SK-N-MC (cell line): ENCODE data around the gene OSMR.

Experiments
- EZH2 ChIP-seq: fragments of 200-600 bp; sonication (generic); IDR thresholded peaks from one replicate; pipeline ENCODE4 v1.6.1; 2017; ENCODE audit warnings: antibody characterized with exemption
- POLR2AphosphoS5 ChIP-seq: IDR thresholded peaks from 2 replicates; pipeline ENCODE4 v1.6.1; 2012; ENCODE audit warnings: mild to moderate bottlenecking, low read depth, low read length, borderline replicate concordance

GRCh38 chr5:38848637-38849036 is 2.8 kb downstream of the OSMR start:
- TF ChIP-seq POLR2AphosphoS5 = no peak
- TF ChIP-seq EZH2 = no peak
